ENCODE data around the gene AGAP3. TPM values are rescaled to one million over a fixed set of nuclear protein-coding genes. Genes with fewer than 3 reads are reported as not detected.

AGAP3 gene
- total RNA-seq, 4 donors from 2014 or later = 68.6 to 100 (median 72.2) TPM

- no peak for DNase-seq
- Histone ChIP-seq H3K4me1 (no peaks in the 10 kb centered on the region), H3K36me3 (peaks cover 38 to 100% (median 80%) of the 10 kb centered on the region in 3 donors), H3K27me3 (no peaks in the 10 kb centered on the region), H3K9me3 (no peaks in the 10 kb centered on the region), H3K27ac (no peak overlapping the region), H3K4me3 (no peak overlapping the region)
- TF ChIP-seq, protein P1, sequence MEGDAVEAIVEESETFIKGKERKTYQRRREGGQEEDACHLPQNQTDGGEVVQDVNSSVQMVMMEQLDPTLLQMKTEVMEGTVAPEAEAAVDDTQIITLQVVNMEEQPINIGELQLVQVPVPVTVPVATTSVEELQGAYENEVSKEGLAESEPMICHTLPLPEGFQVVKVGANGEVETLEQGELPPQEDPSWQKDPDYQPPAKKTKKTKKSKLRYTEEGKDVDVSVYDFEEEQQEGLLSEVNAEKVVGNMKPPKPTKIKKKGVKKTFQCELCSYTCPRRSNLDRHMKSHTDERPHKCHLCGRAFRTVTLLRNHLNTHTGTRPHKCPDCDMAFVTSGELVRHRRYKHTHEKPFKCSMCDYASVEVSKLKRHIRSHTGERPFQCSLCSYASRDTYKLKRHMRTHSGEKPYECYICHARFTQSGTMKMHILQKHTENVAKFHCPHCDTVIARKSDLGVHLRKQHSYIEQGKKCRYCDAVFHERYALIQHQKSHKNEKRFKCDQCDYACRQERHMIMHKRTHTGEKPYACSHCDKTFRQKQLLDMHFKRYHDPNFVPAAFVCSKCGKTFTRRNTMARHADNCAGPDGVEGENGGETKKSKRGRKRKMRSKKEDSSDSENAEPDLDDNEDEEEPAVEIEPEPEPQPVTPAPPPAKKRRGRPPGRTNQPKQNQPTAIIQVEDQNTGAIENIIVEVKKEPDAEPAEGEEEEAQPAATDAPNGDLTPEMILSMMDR (IDR thresholded peaks at IDR 0.05) = no peak
- TF ChIP-seq POLR2A (IDR thresholded peaks at IDR 0.05) = no peak
- no CpG with 5 or more reads among the region's 17 CpGs for WGBS, 2 donors
- intact Hi-C loops (cut with DNase I) = no loop called here
Observed at GRCh38 chr7:151069841-151070573, 16.3 kb upstream of the AGAP3 start.

DNA sequence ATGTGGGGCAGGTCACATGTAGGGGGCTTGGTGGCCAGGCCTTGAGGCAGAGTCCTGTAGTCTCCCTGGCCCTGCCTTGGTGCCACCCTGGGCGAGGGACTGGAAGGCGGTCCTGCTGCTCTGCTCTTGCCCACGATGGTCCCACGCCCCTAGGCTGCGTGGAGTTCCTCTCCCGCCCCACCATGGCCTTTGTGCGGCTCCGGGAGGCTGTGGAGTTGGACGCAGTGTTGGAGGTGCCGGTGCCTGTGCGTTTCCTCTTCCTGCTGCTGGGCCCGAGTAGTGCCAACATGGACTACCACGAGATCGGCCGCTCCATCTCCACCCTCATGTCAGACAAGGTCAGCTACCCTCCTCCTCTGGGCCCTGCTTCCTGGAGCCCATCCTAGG lies 15.7 kb upstream of the AGAP3 start:
- Histone ChIP-seq H3K36me3 (peaks cover 40 to 100% (median 79%) of the 10 kb centered on the region in 3 donors), H3K27ac (no peak overlapping the region), H3K9me3 (no peaks in the 10 kb centered on the region), H3K27me3 (no peaks in the 10 kb centered on the region), H3K4me1 (no peaks in the 10 kb centered on the region), H3K4me3 (no peak overlapping the region)
- intact Hi-C loops (cut with DNase I) = no loop called here
- TF ChIP-seq, protein P1 (IDR thresholded peaks at IDR 0.05) = no peak
- no peak for TF ChIP-seq POLR2A (IDR thresholded peaks at IDR 0.05)
- WGBS, 2 donors = 96 to 97% methylated on average over 7 to 9 of the region's 15 CpGs
- no peak for DNase-seq

DNA sequence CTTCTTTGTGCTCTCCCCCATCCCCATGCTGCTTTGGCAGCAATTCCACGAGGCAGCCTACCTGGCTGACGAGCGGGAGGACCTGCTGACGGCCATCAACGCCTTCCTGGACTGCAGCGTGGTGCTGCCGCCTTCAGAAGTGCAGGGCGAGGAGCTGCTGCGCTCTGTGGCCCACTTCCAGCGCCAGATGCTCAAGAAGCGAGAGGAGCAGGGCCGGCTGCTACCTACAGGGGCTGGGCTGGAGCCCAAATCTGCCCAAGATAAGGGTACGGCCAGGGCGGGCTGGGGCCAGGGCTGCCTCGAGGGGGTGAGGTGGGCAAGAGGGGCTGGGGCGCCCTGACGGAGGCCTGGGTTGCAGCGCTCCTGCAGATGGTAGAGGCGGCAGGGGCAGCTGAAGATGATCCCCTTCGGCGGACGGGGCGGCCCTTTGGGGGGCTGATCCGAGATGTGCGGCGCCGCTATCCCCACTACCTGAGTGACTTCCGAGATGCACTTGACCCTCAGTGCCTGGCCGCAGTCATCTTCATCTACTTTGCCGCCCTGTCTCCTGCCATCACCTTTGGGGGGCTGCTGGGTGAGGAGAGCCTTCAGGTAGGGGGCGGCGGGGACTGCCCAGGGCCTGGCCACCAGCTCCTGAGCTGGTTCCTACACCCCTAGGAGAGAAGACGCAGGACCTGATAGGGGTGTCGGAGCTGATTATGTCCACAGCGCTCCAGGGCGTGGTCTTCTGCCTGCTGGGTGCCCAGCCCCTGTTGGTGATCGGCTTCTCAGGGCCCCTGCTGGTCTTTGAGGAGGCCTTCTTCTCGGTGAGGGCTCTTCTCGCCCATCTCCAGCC lies 15.0 kb upstream of the AGAP3 start:
- Histone ChIP-seq H3K4me3 (no peak overlapping the region), H3K27ac (no peak overlapping the region), H3K27me3 (no peaks in the 10 kb centered on the region), H3K36me3 (peaks cover 40 to 100% (median 74%) of the 10 kb centered on the region in 3 donors), H3K4me1 (no peaks in the 10 kb centered on the region), H3K9me3 (no peaks in the 10 kb centered on the region)
- intact Hi-C loops (cut with DNase I) = no loop called here
- 95% methylated on average over 4 of the region's 39 CpGs; no CpG with 5 or more reads in 1 of the 2 donors for WGBS, 2 donors
- TF ChIP-seq POLR2A (IDR thresholded peaks at IDR 0.05) = no peak
- TF ChIP-seq, protein P1 (IDR thresholded peaks at IDR 0.05) = no peak
- no peak for DNase-seq

DNA sequence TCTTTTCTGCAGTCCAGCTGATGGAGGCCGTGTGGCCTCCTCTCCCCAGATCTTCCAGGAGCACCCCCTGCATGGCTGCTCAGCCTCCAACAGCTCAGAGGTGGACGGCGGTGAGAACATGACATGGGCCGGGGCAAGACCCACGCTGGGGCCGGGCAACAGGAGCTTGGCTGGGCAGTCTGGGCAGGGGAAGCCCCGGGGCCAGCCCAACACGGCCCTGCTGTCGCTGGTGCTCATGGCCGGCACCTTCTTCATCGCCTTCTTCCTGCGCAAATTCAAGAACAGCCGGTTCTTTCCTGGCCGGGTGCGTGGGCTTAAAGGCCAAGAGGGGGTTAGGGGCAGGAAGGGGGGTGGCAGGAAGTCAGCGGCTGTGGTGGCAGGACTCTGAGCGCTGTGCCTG lies 12.3 kb upstream of the AGAP3 start:
- WGBS, 2 donors = 65 to 69% methylated on average over 3 to 8 of the region's 17 CpGs
- DNase-seq = no peak

More for the DNA sequence above, 12.3 kb upstream of the AGAP3 start:
- Histone ChIP-seq H3K36me3 (peaks cover 35 to 100% (median 59%) of the 10 kb centered on the region in 3 donors), H3K4me1 (peaks cover 4 to 23% (median 5%) of the 10 kb centered on the region in 3 donors), H3K27ac (no peak overlapping the region), H3K9me3 (no peaks in the 10 kb centered on the region), H3K4me3 (no peak overlapping the region), H3K27me3 (no peaks in the 10 kb centered on the region)
- TF ChIP-seq, protein P1 (IDR thresholded peaks at IDR 0.05) = no peak
- no peak for TF ChIP-seq POLR2A (IDR thresholded peaks at IDR 0.05)
- intact Hi-C loops (cut with DNase I) = no loop called here

Data from esophagus squamous epithelium (tissue), 5 donors.